ENCODE results near the gene ARHGAP10. TPM values are rescaled to one million over a fixed set of nuclear protein-coding genes. Genes with fewer than 3 reads are reported as not detected.

ARHGAP10 gene
- total and polyA plus RNA-seq, 2 donors (not counting 1 experiment from before 2014, with no cell fraction given): 0.10 to 0.34 TPM

DNA sequence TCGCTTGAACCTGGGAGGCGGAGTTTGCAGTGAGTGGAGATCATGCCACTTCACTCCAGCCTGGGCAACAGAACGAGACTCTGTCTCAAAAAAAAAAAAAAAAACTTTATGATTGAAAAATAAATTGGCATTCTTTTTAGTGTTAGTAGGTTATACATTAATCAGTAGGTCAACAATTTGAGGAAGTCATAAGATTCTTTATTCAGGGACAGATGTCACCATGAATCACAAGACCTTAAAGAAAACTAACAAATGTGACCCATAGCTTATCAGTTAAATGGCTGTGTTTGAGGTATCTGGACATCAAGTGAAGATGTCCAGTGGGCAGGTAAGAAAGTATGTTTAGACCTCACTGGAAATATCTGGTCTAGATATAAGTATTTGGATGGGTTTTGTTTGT lies 38.7 kb upstream of the ARHGAP10 start:
- DNase-seq (no peak), ATAC-seq (ENCODE audit: low read depth) (no peak)
- Mint-ChIP-seq H3K4me3 (no peak overlapping the region), H3K27me3 (peaks cover 28% of the 10 kb centered on the region), H3K4me1 (no peaks in the 10 kb centered on the region), H3K27ac (no peak overlapping the region), H3K9me3 (ENCODE audit: insufficient read depth) (no peaks in the 10 kb centered on the region)
- intact Hi-C loops (cut with micrococcal nuclease): no loop called here
- POLR2A ChIA-PET: no interaction called here
- CTCF ChIA-PET: interaction anchor here (0.7 kb wide), 1 partner anchor 1967 kb away, joined by 4 read pairs; no protein-coding TSS in a partner anchor
- no peaks in the 10 kb centered on the region for H4K20me1 ChIP-seq (ENCODE audit: control insufficient read depth, insufficient read depth, low read length, poor library complexity, severe bottlenecking)
- H2AFZ ChIP-seq (ENCODE audit: insufficient read depth, low read depth, low read length, poor library complexity, severe bottlenecking): no peak overlapping the region
- H3K4me3 ChIP-seq (ENCODE audit: control extremely low read depth in 1 of 5, extremely low read depth in 1 of 5, insufficient read depth in 1 of 5, low read depth in 2 of 5, low read length in 4 of 5): no peak overlapping the region
- no CpG with 5 or more reads among the region's 3 CpGs for WGBS (ENCODE audit: insufficient coverage)
- no peaks in the 10 kb centered on the region for H3K79me2 ChIP-seq (ENCODE audit: control insufficient read depth, insufficient read depth, low read length)
- H3K27me3 ChIP-seq (replicated peaks in 1 of 4; ENCODE audit: control extremely low read depth in 1 of 4, control insufficient read depth in 3 of 4, insufficient read depth in 4 of 4, low read length in 3 of 4): peaks cover 0 to 14% (median 6%) of the 10 kb centered on the region in 4 experiments
- no peak overlapping the region for H3K27ac ChIP-seq (ENCODE audit: low read length in 2 of 2)
- no peaks in the 10 kb centered on the region for H3K9me3 ChIP-seq (ENCODE audit: control extremely low read depth in 1 of 3, control insufficient read depth in 2 of 3, insufficient read depth in 1 of 3, low read length in 2 of 3)
- H3K4me1 ChIP-seq (ENCODE audit: control insufficient read depth in 2 of 2, insufficient read depth in 2 of 2, low read length in 2 of 2): no peaks in the 10 kb centered on the region
- no peak overlapping the region for H3K9ac ChIP-seq (ENCODE audit: low read length)
- no peak overlapping the region for H3K4me2 ChIP-seq (replicated peaks; ENCODE audit: low read depth, low read length, poor library complexity, severe bottlenecking)
- no peak for TF ChIP-seq EZH2 (IDR thresholded peaks at IDR 0.05; ENCODE audit: borderline replicate concordance, insufficient read depth, low read depth, low read length, poor library complexity, severe bottlenecking)
- TF ChIP-seq, protein P1, sequence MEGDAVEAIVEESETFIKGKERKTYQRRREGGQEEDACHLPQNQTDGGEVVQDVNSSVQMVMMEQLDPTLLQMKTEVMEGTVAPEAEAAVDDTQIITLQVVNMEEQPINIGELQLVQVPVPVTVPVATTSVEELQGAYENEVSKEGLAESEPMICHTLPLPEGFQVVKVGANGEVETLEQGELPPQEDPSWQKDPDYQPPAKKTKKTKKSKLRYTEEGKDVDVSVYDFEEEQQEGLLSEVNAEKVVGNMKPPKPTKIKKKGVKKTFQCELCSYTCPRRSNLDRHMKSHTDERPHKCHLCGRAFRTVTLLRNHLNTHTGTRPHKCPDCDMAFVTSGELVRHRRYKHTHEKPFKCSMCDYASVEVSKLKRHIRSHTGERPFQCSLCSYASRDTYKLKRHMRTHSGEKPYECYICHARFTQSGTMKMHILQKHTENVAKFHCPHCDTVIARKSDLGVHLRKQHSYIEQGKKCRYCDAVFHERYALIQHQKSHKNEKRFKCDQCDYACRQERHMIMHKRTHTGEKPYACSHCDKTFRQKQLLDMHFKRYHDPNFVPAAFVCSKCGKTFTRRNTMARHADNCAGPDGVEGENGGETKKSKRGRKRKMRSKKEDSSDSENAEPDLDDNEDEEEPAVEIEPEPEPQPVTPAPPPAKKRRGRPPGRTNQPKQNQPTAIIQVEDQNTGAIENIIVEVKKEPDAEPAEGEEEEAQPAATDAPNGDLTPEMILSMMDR (IDR thresholded peaks at IDR 0.05): no peak
- H3K36me3 ChIP-seq (replicated peaks in 1 of 2; ENCODE audit: control extremely low read depth in 1 of 2, control insufficient read depth in 1 of 2, extremely low read depth in 1 of 2, insufficient read depth in 2 of 2, low read length in 1 of 2): no peaks in the 10 kb centered on the region

DNA sequence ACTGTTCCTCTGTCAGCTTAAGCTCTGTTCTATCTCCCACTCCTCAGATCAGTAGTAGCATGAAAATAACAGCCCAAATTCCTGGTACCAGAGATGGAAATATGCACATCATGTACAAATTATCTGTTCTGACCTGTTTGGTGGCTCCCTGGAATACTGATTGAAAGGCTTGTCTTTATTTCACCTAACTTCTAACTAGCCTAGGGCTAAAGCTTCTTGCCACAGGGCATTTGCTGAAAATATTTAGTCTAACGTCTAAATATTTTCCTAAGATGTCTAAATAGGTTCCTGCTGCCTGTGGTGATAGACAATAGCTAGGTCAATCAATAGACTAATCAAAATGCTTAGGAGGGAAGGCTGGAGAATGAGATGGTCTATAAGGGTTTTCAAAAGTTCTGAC lies 35.0 kb upstream of the ARHGAP10 start:
- Mint-ChIP-seq H3K4me3 (no peak overlapping the region), H3K4me1 (no peaks in the 10 kb centered on the region), H3K27ac (no peak overlapping the region), H3K27me3 (peaks cover 28% of the 10 kb centered on the region), H3K9me3 (ENCODE audit: insufficient read depth) (peaks cover 2% of the 10 kb centered on the region)
- TF ChIP-seq, protein P1 (IDR thresholded peaks at IDR 0.05): no peak
- TF ChIP-seq EZH2 (IDR thresholded peaks at IDR 0.05; ENCODE audit: borderline replicate concordance, insufficient read depth, low read depth, low read length, poor library complexity, severe bottlenecking): no peak
- ChIA-PET CTCF (no interaction called here), POLR2A (no interaction called here)
- H3K27ac ChIP-seq (ENCODE audit: low read length in 2 of 2): no peak overlapping the region
- H3K79me2 ChIP-seq (ENCODE audit: control insufficient read depth, insufficient read depth, low read length): no peaks in the 10 kb centered on the region
- H3K4me1 ChIP-seq (ENCODE audit: control insufficient read depth in 2 of 2, insufficient read depth in 2 of 2, low read length in 2 of 2): no peaks in the 10 kb centered on the region
- no peak overlapping the region for H3K4me3 ChIP-seq (ENCODE audit: control extremely low read depth in 1 of 5, extremely low read depth in 1 of 5, insufficient read depth in 1 of 5, low read depth in 2 of 5, low read length in 4 of 5)
- WGBS (ENCODE audit: insufficient coverage): no CpG with 5 or more reads among the region's 1 CpG
- H3K4me2 ChIP-seq (replicated peaks; ENCODE audit: low read depth, low read length, poor library complexity, severe bottlenecking): no peak overlapping the region
- DNase-seq: no peak
- intact Hi-C loops (cut with micrococcal nuclease): no loop called here
- H4K20me1 ChIP-seq (ENCODE audit: control insufficient read depth, insufficient read depth, low read length, poor library complexity, severe bottlenecking): no peaks in the 10 kb centered on the region
- H3K36me3 ChIP-seq (replicated peaks in 1 of 2; ENCODE audit: control extremely low read depth in 1 of 2, control insufficient read depth in 1 of 2, extremely low read depth in 1 of 2, insufficient read depth in 2 of 2, low read length in 1 of 2): no peaks in the 10 kb centered on the region
- ATAC-seq (ENCODE audit: low read depth): no peak
- peaks cover 0 to 6% (median 0%) of the 10 kb centered on the region in 4 experiments for H3K27me3 ChIP-seq (replicated peaks in 1 of 4; ENCODE audit: control extremely low read depth in 1 of 4, control insufficient read depth in 3 of 4, insufficient read depth in 4 of 4, low read length in 3 of 4)
- no peak overlapping the region for H2AFZ ChIP-seq (ENCODE audit: insufficient read depth, low read depth, low read length, poor library complexity, severe bottlenecking)
- H3K9me3 ChIP-seq (ENCODE audit: control extremely low read depth in 1 of 3, control insufficient read depth in 2 of 3, insufficient read depth in 1 of 3, low read length in 2 of 3): peaks cover 0 to 5% (median 0%) of the 10 kb centered on the region in 3 donors
- no peak overlapping the region for H3K9ac ChIP-seq (ENCODE audit: low read length)

Data from B cell (primary cell).